Panc1 (cell line): ENCODE measurements around the gene HHAT. TPM values are rescaled to one million over a fixed set of nuclear protein-coding genes. Genes with fewer than 3 reads are reported as not detected.

Source experiments
- ATAC-seq: fragments of 200-7000 bp; cut with Tn5 transposase; 2 replicates; pipeline ENCODE4 v1.9.1; 2020; ENCODE audit warnings: mild to moderate bottlenecking, moderate library complexity
- BruUV-seq: library from RNA; stranded (reverse); fragments of 400-500 nt; replicated peaks from 2 replicates; lab custom pipeline; 2021; lab: Mats Ljungman, UMichigan
- CTCF ChIA-PET: fragments of 300-600 bp; sonication (Branson Sonifier 250); formaldehyde crosslinking; loops from one replicate; lab custom pipeline; 2022; ENCODE audit warnings: antibody characterized with exemption; lab: Charles Lee
- POLR2A ChIA-PET: fragments of 300-600 bp; sonication (Branson Sonifier 250); formaldehyde crosslinking; loops from one replicate; lab custom pipeline; 2022; ENCODE audit warnings: antibody characterized with exemption; lab: Charles Lee
- DNase-seq: peaks from one replicate; pipeline ENCODE4 v3.0.0-alpha.2; 2010; ENCODE audit warnings: low read depth, low spot score
- H3K27ac ChIP-seq: 2 replicates; pipeline ENCODE4 v1.5.1; 2011; ENCODE audit warnings: mild to moderate bottlenecking, low read length, inconsistent platforms
- H3K27me3 ChIP-seq: fragments of 200-500 bp; sonication (Bioruptor generic); 2 replicates; pipeline ENCODE4 v1.6.0; 2014; ENCODE audit warnings: low read length, inconsistent platforms; ENCODE audit not compliant: control insufficient read depth, insufficient read depth
- H3K36me3 ChIP-seq: fragments of 200-500 bp; sonication (Bioruptor generic); 2 replicates; pipeline ENCODE4 v1.5.1; 2014; ENCODE audit warnings: inconsistent platforms, mild to moderate bottlenecking, low read length, moderate library complexity; ENCODE audit not compliant: control insufficient read depth, insufficient read depth
- H3K4me1 ChIP-seq: 2 replicates; pipeline ENCODE4 v1.5.1; 2011; ENCODE audit warnings: inconsistent platforms, mild to moderate bottlenecking, low read length, moderate library complexity; ENCODE audit not compliant: control insufficient read depth, insufficient read depth
- H3K4me3 ChIP-seq, 2 experiments: 2 replicates each; pipeline ENCODE4 v1.5.1; 2011 to 2012; ENCODE audit warnings: low read depth in 2 of 2, low read length in 2 of 2, mild to moderate bottlenecking in 2 of 2, inconsistent platforms in 1 of 2, moderate library complexity in 1 of 2
- H3K9me3 ChIP-seq: fragments of 200-500 bp; sonication (Bioruptor generic); 2 replicates; pipeline ENCODE4 v1.5.1; 2014; ENCODE audit warnings: low read depth, mild to moderate bottlenecking, inconsistent platforms, low read length, moderate library complexity; ENCODE audit not compliant: control insufficient read depth, insufficient read depth
- POLR2AphosphoS5 ChIP-seq: IDR thresholded peaks from 2 replicates; pipeline ENCODE4 v1.6.1; 2012; ENCODE audit warnings: mild to moderate bottlenecking, low read depth, low read length, moderate library complexity
- SIN3A ChIP-seq: IDR thresholded peaks from 2 replicates; pipeline ENCODE4 v1.6.1; 2012; ENCODE audit warnings: low read depth, mild to moderate bottlenecking, low read length, moderate library complexity, borderline replicate concordance; ENCODE audit not compliant: insufficient read depth
- TCF7L2 ChIP-seq: IDR thresholded peaks from 2 replicates; pipeline ENCODE4 v1.6.1; 2011; ENCODE audit warnings: mild to moderate bottlenecking, low read depth, low read length, inconsistent platforms
- in situ Hi-C: cut with HindIII; loops from 2 replicates; pipeline ENCODE4 v1.10.0; 2016; ENCODE audit warnings: low sequenced_read_pairs, low pct_unique_long_range_greater_than_20kb
- intact Hi-C: fragments of 100-400 bp; cut with micrococcal nuclease; formaldehyde crosslinking; loops from one replicate; pipeline ENCODE4 v1.10.0; 2022; ENCODE audit not compliant: unreplicated experiment
- total RNA-seq: library from RNA; stranded (reverse); gene quantifications from one replicate; pipeline ENCODE4 v1.2.1, GENCODE V29; 2021; ENCODE audit not compliant: unreplicated experiment
- TF ChIP-seq, protein P1 (sequence below), 2 experiments: IDR thresholded peaks; 2 replicates each; pipeline ENCODE4 v1.6.1; 2011 to 2012; ENCODE audit warnings: low read depth in 2 of 2, control low read depth in 1 of 2, low read length in 1 of 2, mild to moderate bottlenecking in 1 of 2, moderate library complexity in 1 of 2; ENCODE audit not compliant: insufficient read depth in 1 of 2
- TF ChIP-seq, protein P2 (sequence below): fragments of 450-650 bp; IDR thresholded peaks from 2 replicates; pipeline ENCODE4 v1.5.1; 2017; ENCODE audit warnings: mild to moderate bottlenecking

Gene HHAT
- total RNA-seq, 1 experiment from 2014 or later = 2.3 TPM

DNA sequence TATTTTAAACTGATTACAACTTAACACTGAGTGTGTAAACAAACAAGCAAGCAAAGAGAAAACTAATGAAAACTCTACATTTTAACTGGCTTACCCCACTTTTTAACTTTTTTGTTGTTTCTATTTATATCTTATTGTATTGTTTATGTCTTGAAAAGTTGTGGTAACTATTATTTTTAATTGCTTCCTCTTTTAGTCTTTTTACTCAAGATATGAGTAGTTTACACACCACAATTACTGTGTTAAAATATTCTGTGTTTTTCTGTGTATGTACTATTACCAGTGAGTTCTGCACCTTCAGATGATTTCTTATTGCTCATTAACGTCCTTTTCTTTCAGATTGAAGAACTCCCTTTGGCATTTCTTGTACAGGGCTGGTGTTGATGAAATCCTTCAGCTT is 4.7 kb upstream of the HHAT start:
- no peak overlapping the region for H3K27ac ChIP-seq
- no TSS peak for BruUV-seq
- intact Hi-C loops (no loop called here), in situ Hi-C loops (no loop called here)
- ChIA-PET CTCF (no interaction called here), POLR2A (no interaction called here)
- H3K4me1 ChIP-seq = no peaks in the 10 kb centered on the region
- H3K27me3 ChIP-seq = no peaks in the 10 kb centered on the region
- no peaks in the 10 kb centered on the region for H3K9me3 ChIP-seq
- ATAC-seq (no peak), DNase-seq (no peak)
- no peaks in the 10 kb centered on the region for H3K36me3 ChIP-seq
- TF ChIP-seq TCF7L2 (no peak), POLR2AphosphoS5 (no peak), SIN3A (no peak)
- TF ChIP-seq, protein P1, sequence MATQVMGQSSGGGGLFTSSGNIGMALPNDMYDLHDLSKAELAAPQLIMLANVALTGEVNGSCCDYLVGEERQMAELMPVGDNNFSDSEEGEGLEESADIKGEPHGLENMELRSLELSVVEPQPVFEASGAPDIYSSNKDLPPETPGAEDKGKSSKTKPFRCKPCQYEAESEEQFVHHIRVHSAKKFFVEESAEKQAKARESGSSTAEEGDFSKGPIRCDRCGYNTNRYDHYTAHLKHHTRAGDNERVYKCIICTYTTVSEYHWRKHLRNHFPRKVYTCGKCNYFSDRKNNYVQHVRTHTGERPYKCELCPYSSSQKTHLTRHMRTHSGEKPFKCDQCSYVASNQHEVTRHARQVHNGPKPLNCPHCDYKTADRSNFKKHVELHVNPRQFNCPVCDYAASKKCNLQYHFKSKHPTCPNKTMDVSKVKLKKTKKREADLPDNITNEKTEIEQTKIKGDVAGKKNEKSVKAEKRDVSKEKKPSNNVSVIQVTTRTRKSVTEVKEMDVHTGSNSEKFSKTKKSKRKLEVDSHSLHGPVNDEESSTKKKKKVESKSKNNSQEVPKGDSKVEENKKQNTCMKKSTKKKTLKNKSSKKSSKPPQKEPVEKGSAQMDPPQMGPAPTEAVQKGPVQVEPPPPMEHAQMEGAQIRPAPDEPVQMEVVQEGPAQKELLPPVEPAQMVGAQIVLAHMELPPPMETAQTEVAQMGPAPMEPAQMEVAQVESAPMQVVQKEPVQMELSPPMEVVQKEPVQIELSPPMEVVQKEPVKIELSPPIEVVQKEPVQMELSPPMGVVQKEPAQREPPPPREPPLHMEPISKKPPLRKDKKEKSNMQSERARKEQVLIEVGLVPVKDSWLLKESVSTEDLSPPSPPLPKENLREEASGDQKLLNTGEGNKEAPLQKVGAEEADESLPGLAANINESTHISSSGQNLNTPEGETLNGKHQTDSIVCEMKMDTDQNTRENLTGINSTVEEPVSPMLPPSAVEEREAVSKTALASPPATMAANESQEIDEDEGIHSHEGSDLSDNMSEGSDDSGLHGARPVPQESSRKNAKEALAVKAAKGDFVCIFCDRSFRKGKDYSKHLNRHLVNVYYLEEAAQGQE (IDR thresholded peaks at IDR 0.05; ENCODE audit: insufficient read depth in 1 of 2, low read depth in 2 of 2, low read length in 1 of 2) = no peak
- H3K4me3 ChIP-seq = no peak overlapping the region

GRCh38 chr1:210325026-210325670 is 3.6 kb upstream of the HHAT start:
- no peak for DNase-seq
- H3K27ac ChIP-seq = no peak overlapping the region
- CTCF ChIA-PET = no interaction called here
- TF ChIP-seq, protein P2, sequence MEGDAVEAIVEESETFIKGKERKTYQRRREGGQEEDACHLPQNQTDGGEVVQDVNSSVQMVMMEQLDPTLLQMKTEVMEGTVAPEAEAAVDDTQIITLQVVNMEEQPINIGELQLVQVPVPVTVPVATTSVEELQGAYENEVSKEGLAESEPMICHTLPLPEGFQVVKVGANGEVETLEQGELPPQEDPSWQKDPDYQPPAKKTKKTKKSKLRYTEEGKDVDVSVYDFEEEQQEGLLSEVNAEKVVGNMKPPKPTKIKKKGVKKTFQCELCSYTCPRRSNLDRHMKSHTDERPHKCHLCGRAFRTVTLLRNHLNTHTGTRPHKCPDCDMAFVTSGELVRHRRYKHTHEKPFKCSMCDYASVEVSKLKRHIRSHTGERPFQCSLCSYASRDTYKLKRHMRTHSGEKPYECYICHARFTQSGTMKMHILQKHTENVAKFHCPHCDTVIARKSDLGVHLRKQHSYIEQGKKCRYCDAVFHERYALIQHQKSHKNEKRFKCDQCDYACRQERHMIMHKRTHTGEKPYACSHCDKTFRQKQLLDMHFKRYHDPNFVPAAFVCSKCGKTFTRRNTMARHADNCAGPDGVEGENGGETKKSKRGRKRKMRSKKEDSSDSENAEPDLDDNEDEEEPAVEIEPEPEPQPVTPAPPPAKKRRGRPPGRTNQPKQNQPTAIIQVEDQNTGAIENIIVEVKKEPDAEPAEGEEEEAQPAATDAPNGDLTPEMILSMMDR = no peak
- no peak for TF ChIP-seq SIN3A
- ATAC-seq = no peak
- no peaks in the 10 kb centered on the region for H3K27me3 ChIP-seq
- H3K9me3 ChIP-seq = no peaks in the 10 kb centered on the region
- BruUV-seq = no TSS peak
- H3K36me3 ChIP-seq = no peaks in the 10 kb centered on the region
- intact Hi-C loops = no loop called here
- in situ Hi-C loops = no loop called here
- POLR2A ChIA-PET = no interaction called here
- no peak overlapping the region for H3K4me3 ChIP-seq
- H3K4me1 ChIP-seq = no peaks in the 10 kb centered on the region

- no peaks in the 10 kb centered on the region for H3K4me1 ChIP-seq
- no peak for DNase-seq
- intact Hi-C loops = no loop called here
- no peaks in the 10 kb centered on the region for H3K36me3 ChIP-seq
- POLR2A ChIA-PET = no interaction called here
- peak overlapping the region; percentile 75 to 90 for H3K4me3 ChIP-seq
- CTCF ChIA-PET = no interaction called here
- in situ Hi-C loops = no loop called here
- TF ChIP-seq, protein P1 (IDR thresholded peaks at IDR 0.05; ENCODE audit: insufficient read depth in 1 of 2, low read depth in 2 of 2, low read length in 1 of 2) = no peak
- TF ChIP-seq POLR2AphosphoS5 (no peak), SIN3A (no peak), TCF7L2 (no peak)
- TF ChIP-seq, protein P2 = no peak
- no TSS peak for BruUV-seq
- peak; percentile 17; the same call in 1 of the 2 replicates for ATAC-seq
- no peaks in the 10 kb centered on the region for H3K27me3 ChIP-seq
- peak overlapping the region; percentile 67; the same call in 1 of the 2 replicates for H3K27ac ChIP-seq
- H3K9me3 ChIP-seq = no peaks in the 10 kb centered on the region
These were observed 513 bp upstream of the HHAT start for GRCh38 chr1:210328032-210328745.
